DMS79 treated with DMSO at 0.1 percent for 48 hours (cell line): Measurements from ENCODE around the gene LTO1.
A peak's percentile ranks its signal among the peaks of the same experiment; 100 is the strongest.

Experiments used
- DNase-seq: peaks from one replicate; lab custom pipeline; 2025; lab: John Stamatoyannopoulos, UW

Gene LTO1

DNA sequence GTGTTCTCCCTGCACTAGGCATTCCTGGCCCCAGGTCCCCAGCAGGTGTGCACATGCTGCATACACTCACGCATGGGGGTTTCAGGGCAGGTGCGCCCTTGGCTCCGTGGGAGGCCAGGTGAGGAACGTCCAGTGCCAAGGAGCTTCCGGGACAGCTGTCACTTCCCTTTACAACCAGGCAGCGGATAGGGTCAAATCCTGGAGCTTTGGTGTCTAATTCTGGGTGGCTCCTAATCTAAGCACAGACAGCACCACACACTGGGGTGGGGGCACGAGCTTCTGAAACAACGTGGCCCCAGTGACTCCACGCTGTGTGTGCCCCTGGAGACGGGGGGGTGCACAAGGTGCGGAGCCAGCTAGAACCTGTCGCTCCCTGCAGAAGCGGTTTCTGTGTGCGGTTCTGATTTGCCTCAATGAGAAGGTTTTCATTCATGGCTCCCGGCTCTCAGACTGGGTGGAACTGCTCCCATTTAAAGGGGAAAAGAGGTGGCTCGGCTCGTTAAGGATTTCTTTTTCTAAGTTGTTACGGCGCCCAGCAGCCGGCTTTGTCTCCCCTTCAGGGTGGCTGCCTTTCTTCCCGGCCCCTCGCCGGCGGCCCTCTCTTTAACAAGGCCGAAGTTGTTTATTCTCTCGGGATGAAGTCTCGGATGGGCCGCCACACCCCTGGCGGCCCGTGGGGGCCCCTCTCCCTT is 29.2 kb downstream of the LTO1 start:
- no peak for DNase-seq

GRCh38 chr11:69644962-69645675 is 30.0 kb downstream of the LTO1 start:
- DNase-seq: no peak

DNA sequence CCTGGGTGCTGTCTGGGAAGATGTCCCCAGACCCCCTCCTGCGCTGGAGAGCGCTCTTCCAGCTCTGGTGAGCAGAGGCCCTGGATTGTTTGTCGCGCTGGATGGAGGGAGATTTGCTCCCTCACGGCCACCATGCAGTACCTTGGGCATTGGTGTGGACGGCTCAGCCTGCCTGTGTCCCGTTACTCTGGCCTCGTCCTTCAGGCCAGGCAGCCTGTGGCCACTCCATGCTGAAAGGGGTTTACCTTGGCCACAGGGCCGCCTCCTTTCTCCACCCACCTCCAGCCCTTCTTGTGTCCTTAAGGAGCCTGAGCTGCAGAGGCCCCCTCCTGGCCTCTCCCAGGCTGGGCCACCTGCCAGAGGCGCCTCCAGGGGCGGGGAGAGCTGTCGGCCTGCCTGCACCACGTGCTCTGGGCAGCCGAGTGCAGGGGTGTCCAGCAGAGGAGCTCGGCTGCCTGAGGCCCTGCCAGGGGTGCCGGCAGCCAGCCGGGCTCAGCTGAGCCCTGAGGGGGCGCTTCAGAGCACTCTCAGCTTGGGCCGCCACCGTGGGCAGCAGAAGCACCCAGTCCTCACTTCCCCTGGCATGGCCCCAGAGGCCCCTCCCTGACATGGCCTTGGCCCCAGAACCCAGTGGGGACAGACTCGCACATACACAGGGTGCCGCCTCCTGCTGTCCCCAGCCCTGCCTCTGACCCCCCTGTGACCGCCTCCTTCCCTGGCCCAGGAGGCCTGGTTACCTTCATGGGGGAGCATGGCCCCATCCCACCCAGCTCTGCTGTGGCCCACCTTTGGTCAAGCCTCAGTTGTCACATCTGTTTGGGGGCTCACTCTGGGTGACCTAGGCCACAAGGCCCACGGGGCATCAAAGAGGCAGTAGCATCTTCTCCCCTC is 30.8 kb downstream of the LTO1 start:
- peak; percentile 79 for DNase-seq

- DNase-seq: no peak
Observed at GRCh38 chr11:69643646-69644045, 31.5 kb downstream of the LTO1 start.

- peak; percentile 59 for DNase-seq
Observed at GRCh38 chr11:69642913-69643632, 32.1 kb downstream of the LTO1 start.

GRCh38 chr11:69642549-69642912 is 32.6 kb downstream of the LTO1 start:
- DNase-seq: no peak

GRCh38 chr11:69641681-69642548 is 33.2 kb downstream of the LTO1 start:
- DNase-seq: no peak

DNA sequence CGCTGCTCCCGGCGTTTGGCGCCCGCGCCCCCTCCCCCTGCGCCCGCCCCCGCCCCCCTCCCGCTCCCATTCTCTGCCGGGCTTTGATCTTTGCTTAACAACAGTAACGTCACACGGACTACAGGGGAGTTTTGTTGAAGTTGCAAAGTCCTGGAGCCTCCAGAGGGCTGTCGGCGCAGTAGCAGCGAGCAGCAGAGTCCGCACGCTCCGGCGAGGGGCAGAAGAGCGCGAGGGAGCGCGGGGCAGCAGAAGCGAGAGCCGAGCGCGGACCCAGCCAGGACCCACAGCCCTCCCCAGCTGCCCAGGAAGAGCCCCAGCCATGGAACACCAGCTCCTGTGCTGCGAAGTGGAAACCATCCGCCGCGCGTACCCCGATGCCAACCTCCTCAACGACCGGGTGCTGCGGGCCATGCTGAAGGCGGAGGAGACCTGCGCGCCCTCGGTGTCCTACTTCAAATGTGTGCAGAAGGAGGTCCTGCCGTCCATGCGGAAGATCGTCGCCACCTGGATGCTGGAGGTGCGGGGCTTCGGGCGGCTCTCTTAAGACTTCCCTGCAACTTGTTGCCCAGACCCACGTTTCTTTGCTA is 34.1 kb downstream of the LTO1 start, which contains the start of gene CCND1:
Gene CCND1, plus strand, starts transcription at position 162 of the 587 bp plus-strand sequence. Its CDS starts 158 bp downstream, at position 320.
- peak; percentile 29 for DNase-seq

- DNase-seq: no peak
Observed at GRCh38 chr11:69640260-69640994, 34.7 kb downstream of the LTO1 start.

- DNase-seq: no peak
Observed at GRCh38 chr11:69639831-69640230, 35.3 kb downstream of the LTO1 start.

DNA sequence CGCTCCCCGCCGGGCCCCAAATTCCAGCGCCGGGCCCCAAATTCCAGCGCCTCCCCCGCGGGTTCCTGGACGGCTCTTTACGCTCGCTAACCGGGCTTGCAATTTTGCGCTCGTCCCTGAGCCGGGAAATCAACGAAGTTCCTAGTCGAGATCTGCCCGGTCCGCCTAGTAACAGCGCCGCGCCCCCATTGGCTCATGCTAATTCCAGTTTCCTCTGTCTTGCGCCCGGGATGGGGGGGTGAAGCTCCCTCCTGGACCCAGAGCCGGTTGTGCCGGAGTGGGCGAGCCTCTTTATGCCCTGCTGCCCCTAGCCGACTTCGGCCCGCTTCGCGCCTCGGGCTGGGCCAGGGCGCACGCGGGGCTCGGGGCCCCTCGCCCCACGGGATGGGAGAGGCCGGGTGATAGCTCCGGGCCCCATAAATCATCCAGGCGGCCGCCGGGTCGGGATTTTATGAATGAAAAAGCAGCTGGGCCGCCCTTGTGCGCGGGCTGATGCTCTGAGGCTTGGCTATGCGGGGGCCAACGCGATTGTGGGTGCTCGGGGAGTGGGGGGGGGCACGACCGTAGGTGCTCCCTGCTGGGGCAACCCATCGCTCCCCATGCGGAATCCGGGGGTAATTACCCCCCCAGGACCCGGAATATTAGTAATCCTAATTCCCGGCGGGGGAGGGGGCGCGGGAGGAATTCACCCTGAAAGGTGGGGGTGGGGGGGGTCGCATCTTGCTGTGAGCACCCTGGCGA is 36.0 kb downstream of the LTO1 start:
- DNase-seq: peak; percentile 38

DNA sequence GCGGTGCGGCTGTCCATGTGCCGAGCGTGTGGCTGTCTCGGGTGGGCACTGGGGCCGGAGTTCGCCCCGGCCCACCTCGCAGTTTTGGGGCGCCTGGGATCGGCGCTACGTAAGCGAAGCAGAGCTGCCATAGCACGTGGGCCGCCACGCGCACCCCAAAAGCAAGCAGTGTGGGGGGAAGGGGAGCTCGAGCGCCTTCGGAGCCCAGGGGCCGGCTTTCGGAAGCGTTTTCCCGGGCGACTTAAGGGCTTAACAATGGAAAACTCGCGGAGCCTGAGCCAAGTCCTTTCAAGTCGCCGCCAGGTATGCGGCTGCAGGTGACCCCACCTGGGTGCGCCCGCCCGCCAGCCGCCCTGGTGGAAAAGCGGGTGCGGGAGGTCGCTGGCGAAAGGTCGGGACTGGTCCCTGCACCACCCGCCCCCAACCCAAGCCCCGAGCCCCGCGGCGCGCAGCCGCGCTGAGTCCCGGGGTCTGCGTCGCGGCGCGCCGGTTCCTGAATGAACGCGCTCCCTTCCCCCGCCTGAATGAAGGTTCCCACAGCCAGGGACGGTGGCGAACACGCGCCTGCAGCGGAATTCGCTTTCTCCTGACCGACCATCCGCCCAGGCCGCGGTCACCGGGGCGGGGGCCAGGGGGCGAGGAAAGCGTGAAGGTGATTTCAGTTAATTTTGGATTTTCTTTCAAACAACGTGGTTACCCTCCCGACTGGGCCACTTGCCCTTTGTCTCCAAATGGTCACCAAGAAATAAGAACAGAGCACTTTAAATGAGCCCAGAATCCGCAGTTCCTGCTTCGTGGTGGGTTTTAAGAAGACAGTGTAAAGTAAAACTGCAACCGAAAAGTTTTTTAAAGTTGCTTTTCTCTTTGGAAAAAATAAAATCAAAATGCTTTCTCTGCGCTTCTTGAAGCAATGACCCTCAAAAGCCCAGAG is 36.9 kb downstream of the LTO1 start:
- no peak for DNase-seq

- no peak for DNase-seq
Observed at GRCh38 chr11:69637198-69637940, 37.8 kb downstream of the LTO1 start.

GRCh38 chr11:69636512-69637197 is 38.5 kb downstream of the LTO1 start:
- DNase-seq: no peak

DNA sequence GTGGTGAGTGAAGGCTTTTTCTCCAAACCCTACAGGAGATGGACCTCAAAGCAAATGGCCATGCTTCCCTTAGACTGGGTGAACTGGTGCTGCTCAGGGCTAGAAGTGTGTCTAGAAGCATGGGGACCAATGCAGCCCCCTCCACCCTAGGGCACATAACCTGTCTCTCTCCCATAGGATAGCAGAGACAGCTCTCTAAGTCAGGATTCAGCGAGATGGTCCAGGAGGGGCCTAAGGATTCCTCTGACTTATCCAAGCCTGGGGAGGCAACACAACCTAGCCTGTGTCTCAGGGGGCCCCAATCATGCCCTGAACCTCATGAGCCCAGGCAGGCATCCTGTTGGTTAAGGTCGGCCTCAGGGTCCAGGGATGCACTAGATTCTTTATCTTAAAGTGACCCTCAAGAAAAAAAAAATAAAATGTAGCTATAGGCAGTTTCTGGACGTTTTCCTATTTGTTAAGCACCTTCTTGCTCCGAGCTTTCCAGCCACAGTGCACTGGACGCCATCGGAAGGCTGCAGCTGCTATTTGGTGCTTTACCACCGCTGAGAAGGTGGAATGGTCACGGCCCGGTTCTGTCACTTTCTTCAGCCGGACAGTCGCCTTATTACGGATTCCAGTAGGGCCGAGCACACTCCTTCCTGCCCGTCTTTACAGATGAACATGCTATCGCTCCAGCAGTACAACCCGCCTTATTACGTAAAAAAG is 39.2 kb downstream of the LTO1 start:
- no peak for DNase-seq

DNA sequence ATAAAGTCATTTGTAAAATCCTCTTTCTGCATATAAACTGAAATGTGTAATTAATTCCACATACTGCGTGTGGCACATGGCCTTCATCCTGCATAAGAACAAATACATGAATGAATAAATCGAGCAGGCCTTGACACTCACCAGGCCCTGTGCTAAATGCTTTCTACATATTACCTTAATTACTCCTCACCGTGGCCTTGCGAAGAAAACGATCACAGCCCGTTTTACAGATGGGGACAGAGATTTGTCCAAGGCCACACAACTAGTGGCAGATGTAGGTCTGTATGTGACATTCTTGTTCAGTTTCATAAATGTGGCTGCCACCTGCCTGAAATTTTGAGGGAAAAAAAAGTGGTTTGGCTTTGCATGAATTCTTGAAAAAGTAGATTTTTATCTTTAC is 40.0 kb downstream of the LTO1 start:
- no peak for DNase-seq
